Measurements from ENCODE around the gene MAMDC4.
A peak's percentile ranks its signal among the peaks of the same experiment; 100 is the strongest.
"Not testable (repeated sequence)": the region's sequence is repeated elsewhere in the genome, so short reads cannot be mapped to it uniquely, and the experiment has no call there.

The MAMDC4 gene

GRCh38 chr9:136862849-136863622 is 10.9 kb downstream of the MAMDC4 start:
- DNase-seq = no peak

GRCh38 chr9:136863623-136864273 is 11.6 kb downstream of the MAMDC4 start:
- DNase-seq = no peak

GRCh38 chr9:136865041-136865767 is 13.1 kb downstream of the MAMDC4 start:
- DNase-seq = no peak

- DNase-seq = no peak
Observed at GRCh38 chr9:136865768-136866103, 13.6 kb downstream of the MAMDC4 start.

- not testable (repeated sequence) for DNase-seq
Observed at GRCh38 chr9:136866898-136867421, 14.8 kb downstream of the MAMDC4 start.

- DNase-seq = no peak
Observed at GRCh38 chr9:136867480-136867879, 15.3 kb downstream of the MAMDC4 start.

- no peak for DNase-seq
Observed at GRCh38 chr9:136867917-136868316, 15.8 kb downstream of the MAMDC4 start.

- no peak for DNase-seq
Observed at GRCh38 chr9:136868644-136869043, 16.5 kb downstream of the MAMDC4 start.

- DNase-seq = not testable (repeated sequence)
Observed at GRCh38 chr9:136869611-136870010, 17.5 kb downstream of the MAMDC4 start.

- no peak for DNase-seq
Observed at GRCh38 chr9:136875155-136875554, 23.0 kb downstream of the MAMDC4 start.

GRCh38 chr9:136876476-136876875 is 24.3 kb downstream of the MAMDC4 start:
- no peak for DNase-seq

- no peak for DNase-seq
Observed at GRCh38 chr9:136880651-136881050, 28.5 kb downstream of the MAMDC4 start.

GRCh38 chr9:136881691-136882108 is 29.6 kb downstream of the MAMDC4 start:
- DNase-seq = peak; percentile 26 to 64

GRCh38 chr9:136882109-136882946 is 30.2 kb downstream of the MAMDC4 start:
- peak; percentile 78 to 91 for DNase-seq

- DNase-seq = not testable (repeated sequence)
Observed at GRCh38 chr9:136882947-136883283, 30.8 kb downstream of the MAMDC4 start.

- DNase-seq = not testable (repeated sequence)
Observed at GRCh38 chr9:136883670-136884069, 31.5 kb downstream of the MAMDC4 start.

- DNase-seq = peak; percentile 97 to 98
Observed at GRCh38 chr9:136885950-136886578, 33.9 kb downstream of the MAMDC4 start, which contains the start of gene TRAF2. Gene TRAF2, plus strand, starts transcription at chr9:136886516. Its CDS starts 12,225 bp downstream, at chr9:136898741.

- DNase-seq = peak in 1 of 2 donors; percentile 39
Observed at GRCh38 chr9:136886610-136887597, 34.8 kb downstream of the MAMDC4 start.

- no peak for DNase-seq
Observed at GRCh38 chr9:136888454-136888853, 36.3 kb downstream of the MAMDC4 start.

GRCh38 chr9:136889858-136890257 is 37.7 kb downstream of the MAMDC4 start:
- no peak for DNase-seq

GRCh38 chr9:136890661-136891060 is 38.5 kb downstream of the MAMDC4 start:
- DNase-seq = no peak
